Left lung (tissue), 10 donors: Measurements from ENCODE around the gene LGR4. TPM values are rescaled to one million over a fixed set of nuclear protein-coding genes. Genes with fewer than 3 reads are reported as not detected.

Experiments
- ATAC-seq: fragments of 200-7000 bp; cut with Tn5 transposase; one replicate; pipeline ENCODE4 v1.9.1; 2020; ENCODE audit warnings: moderate library complexity
- DNase-seq, 4 donors: peaks; one replicate each; pipeline ENCODE4 v3.0.0-alpha.2; 2013 to 2020
- H3K27ac ChIP-seq, 2 donors: fragments of 200-600 bp; sonication (generic) in 1 of 2; one replicate each; pipeline versions ENCODE4 v1.5.0 to v1.8.0; 2020 to 2021
- H3K27me3 ChIP-seq, 2 donors: fragments of 200-600 bp; sonication (generic) in 1 of 2; one replicate each; pipeline versions ENCODE4 v1.5.0 to v1.8.0; 2020 to 2021
- H3K36me3 ChIP-seq, 2 donors: fragments of 200-600 bp; sonication (generic) in 1 of 2; one replicate each; pipeline versions ENCODE4 v1.5.0 to v1.8.0; 2020 to 2021
- H3K4me1 ChIP-seq, 2 donors: fragments of 200-600 bp; one replicate each; pipeline ENCODE4 v1.8.0; 2021
- H3K4me3 ChIP-seq, 2 donors: fragments of 200-600 bp; sonication (generic) in 1 of 2; one replicate each; pipeline versions ENCODE4 v1.5.0 to v1.8.0; 2020 to 2021; ENCODE audit warnings: mild to moderate bottlenecking in 1 of 2
- H3K9me3 ChIP-seq, 2 donors: fragments of 200-600 bp; sonication (generic) in 1 of 2; one replicate each; pipeline versions ENCODE4 v1.5.0 to v1.8.0; 2020 to 2021
- intact Hi-C, 2 donors: fragments of 100-400 bp; cut with DNase I; formaldehyde crosslinking; loops; one replicate each; pipeline versions ENCODE4 v1.11.2 to v1.14.2; 2022
- polyA plus RNA-seq, 6 donors: library from polyadenylated mRNA; unstranded; fragments of 120-200 nt; gene quantifications; one replicate each; pipeline ENCODE4 v1.2.1, GENCODE V29; 2013; ENCODE audit not compliant: insufficient read length in 6 of 6
- total RNA-seq, 2 donors: library from RNA; stranded (reverse); fragmentation: NEBNext Ultra II Directional; extraction: Animal tissue kit (Norgen Biotek cat#: 25700); gene quantifications; one replicate each; pipeline ENCODE4 v1.2.1, GENCODE V29; 2021
- TF ChIP-seq, protein P1 (sequence below), 2 donors: fragments of 200-600 bp; sonication (generic) in 1 of 2; IDR thresholded peaks; one replicate each; pipeline versions ENCODE4 v1.5.0 to v1.8.0; 2021; ENCODE audit warnings: antibody characterized with exemption in 2 of 2
- donor health status: DM: no; HTN: yes; CAD: no.
- donor health status: DM: no; HTN: no; CAD: no.

The LGR4 gene
- total and polyA plus RNA-seq, 8 donors = 4.0 to 23.7 (median 21.7) TPM

DNA sequence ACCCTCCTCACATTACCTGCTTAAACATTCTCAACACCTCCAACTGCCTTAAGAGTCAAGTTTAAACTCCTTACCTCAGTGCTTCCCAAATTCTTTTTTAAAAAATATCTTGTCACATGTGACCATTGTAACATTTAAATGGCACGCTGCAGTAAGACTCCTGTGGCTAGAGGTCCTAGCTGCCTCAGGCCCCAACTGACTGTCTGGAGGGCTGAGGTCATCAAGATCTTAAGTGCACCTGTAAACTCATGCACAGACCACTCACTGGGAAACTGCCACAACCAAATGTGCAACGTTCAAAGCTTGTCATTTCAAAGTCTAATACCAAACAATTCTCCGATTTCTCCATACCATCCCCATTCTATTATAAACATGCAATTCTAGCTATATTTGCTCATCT lies 93.1 kb downstream of the LGR4 start:
- TF ChIP-seq, protein P1, sequence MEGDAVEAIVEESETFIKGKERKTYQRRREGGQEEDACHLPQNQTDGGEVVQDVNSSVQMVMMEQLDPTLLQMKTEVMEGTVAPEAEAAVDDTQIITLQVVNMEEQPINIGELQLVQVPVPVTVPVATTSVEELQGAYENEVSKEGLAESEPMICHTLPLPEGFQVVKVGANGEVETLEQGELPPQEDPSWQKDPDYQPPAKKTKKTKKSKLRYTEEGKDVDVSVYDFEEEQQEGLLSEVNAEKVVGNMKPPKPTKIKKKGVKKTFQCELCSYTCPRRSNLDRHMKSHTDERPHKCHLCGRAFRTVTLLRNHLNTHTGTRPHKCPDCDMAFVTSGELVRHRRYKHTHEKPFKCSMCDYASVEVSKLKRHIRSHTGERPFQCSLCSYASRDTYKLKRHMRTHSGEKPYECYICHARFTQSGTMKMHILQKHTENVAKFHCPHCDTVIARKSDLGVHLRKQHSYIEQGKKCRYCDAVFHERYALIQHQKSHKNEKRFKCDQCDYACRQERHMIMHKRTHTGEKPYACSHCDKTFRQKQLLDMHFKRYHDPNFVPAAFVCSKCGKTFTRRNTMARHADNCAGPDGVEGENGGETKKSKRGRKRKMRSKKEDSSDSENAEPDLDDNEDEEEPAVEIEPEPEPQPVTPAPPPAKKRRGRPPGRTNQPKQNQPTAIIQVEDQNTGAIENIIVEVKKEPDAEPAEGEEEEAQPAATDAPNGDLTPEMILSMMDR (IDR thresholded peaks at IDR 0.05) = no peak
- no peak overlapping the region for H3K4me3 ChIP-seq
- no peaks in the 10 kb centered on the region for H3K36me3 ChIP-seq
- DNase-seq = no peak
- H3K27ac ChIP-seq = no peak overlapping the region
- H3K4me1 ChIP-seq = no peaks in the 10 kb centered on the region
- H3K9me3 ChIP-seq = no peaks in the 10 kb centered on the region
- no peak for ATAC-seq
- H3K27me3 ChIP-seq = no peaks in the 10 kb centered on the region
- intact Hi-C loops = no loop called here

DNA sequence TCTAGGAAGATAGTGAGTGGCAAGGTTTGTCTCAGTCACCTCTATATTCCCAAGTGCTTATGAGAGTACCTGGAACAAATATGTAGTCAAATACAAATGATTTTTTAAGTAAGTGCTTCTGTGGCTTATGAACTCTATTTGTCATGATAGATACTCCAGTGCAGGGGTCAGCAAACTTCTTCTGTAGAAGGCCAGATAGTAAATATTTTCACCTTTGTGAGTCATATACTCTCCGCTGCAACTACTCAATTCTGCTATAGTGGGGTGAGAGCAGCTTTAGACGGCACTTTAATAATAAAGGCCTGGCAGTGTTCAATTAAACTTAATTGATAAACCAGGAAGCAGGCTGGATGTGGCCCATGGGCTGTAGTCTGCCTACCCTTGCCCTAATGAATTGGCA lies 97.2 kb downstream of the LGR4 start:
- H3K36me3 ChIP-seq = no peaks in the 10 kb centered on the region
- DNase-seq (no peak), ATAC-seq (no peak)
- no peaks in the 10 kb centered on the region for H3K9me3 ChIP-seq
- H3K27me3 ChIP-seq = no peaks in the 10 kb centered on the region
- intact Hi-C loops = no loop called here
- TF ChIP-seq, protein P1 (IDR thresholded peaks at IDR 0.05) = no peak
- no peak overlapping the region for H3K4me3 ChIP-seq
- H3K27ac ChIP-seq = no peak overlapping the region
- no peaks in the 10 kb centered on the region for H3K4me1 ChIP-seq

DNA sequence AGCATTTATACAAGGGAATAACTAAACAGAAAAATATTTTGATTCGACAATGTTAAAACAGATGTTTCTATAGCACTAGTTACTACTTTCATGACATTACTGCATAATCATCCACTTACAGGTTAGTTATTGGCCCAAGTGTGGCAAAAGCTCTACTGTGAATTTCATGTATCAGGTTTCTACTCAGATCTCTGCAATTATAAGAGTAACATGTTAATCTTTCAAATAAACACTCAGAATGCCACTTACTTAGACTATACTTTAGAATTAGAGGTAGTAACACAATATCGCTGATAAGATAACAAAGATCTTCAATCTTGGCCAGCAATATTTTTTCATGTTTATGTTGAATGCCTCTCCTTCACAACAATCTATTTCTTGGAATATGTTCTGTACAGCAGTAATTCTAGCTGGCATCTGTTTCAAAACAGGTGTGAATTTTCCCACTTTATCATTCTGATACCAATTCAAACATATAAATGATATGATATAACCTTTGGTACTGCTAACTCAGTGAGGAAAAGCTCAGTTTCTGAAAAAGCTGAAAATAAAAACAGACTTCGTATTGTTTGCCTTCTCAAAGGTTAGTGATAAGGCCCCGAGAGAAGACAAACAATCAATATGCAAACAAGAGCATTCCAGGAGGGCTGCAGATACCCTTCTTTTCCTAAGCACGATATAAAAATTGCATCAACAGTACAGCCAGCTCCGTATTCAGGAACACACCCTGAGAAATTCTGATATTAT lies 98.6 kb downstream of the LGR4 start:
- TF ChIP-seq, protein P1 (IDR thresholded peaks at IDR 0.05) = no peak
- H3K4me1 ChIP-seq = no peaks in the 10 kb centered on the region
- no peak for ATAC-seq

DNA sequence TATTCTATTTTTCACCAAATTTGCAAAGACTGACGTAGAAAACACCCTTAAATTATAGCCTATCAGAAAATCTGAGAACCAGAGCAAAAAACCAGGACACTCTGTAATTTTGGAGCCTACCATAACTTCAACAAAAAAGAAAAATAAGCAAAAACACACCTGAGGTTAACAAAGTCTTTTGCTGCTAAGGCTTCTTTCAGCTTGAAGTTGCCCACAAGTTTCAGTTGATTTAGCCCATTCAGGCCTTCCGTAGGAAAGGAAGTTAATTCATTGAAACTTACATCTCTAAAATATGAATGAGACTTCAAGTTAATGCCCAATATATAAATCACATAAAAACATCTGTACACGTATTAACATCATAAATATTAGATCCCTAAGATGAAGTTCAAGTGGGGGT lies 99.2 kb downstream of the LGR4 start:
- no peak for DNase-seq
- no peak overlapping the region for H3K4me3 ChIP-seq
- no peaks in the 10 kb centered on the region for H3K4me1 ChIP-seq
- H3K36me3 ChIP-seq = no peaks in the 10 kb centered on the region
- no peaks in the 10 kb centered on the region for H3K9me3 ChIP-seq
- TF ChIP-seq, protein P1 (IDR thresholded peaks at IDR 0.05) = no peak
- no peak overlapping the region for H3K27ac ChIP-seq
- no peak for ATAC-seq
- intact Hi-C loops = no loop called here
- no peaks in the 10 kb centered on the region for H3K27me3 ChIP-seq

More for the DNA sequence above, 98.6 kb downstream of the LGR4 start:
- intact Hi-C loops = no loop called here
- Histone ChIP-seq H3K27ac (no peak overlapping the region), H3K27me3 (no peaks in the 10 kb centered on the region), H3K4me3 (no peak overlapping the region), H3K36me3 (no peaks in the 10 kb centered on the region), H3K9me3 (no peaks in the 10 kb centered on the region)
- DNase-seq = no peak

DNA sequence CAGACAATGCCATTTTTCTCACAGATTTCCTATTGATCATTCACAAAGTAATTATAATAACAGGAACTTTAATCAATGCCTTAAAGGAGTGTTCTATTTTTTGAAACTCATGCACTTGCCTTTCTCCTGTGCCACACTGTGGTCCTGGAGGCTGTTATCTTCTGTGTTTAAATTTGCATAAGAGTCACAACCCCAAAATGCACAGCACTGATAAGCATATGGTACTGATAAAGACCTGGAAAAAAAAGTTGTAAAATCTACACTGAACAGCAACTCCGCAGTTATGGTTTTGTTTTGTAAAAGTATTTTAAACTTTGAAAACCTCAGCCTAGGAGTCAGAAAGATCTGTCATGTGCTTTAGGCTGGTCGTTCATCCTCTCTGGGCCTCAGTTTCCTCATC lies 100.4 kb downstream of the LGR4 start:
- H3K4me3 ChIP-seq = no peak overlapping the region
- intact Hi-C loops = no loop called here
- TF ChIP-seq, protein P1 (IDR thresholded peaks at IDR 0.05) = no peak
- H3K27me3 ChIP-seq = no peaks in the 10 kb centered on the region
- H3K9me3 ChIP-seq = no peaks in the 10 kb centered on the region
- no peaks in the 10 kb centered on the region for H3K36me3 ChIP-seq
- no peak for DNase-seq
- H3K4me1 ChIP-seq = no peaks in the 10 kb centered on the region
- no peak overlapping the region for H3K27ac ChIP-seq
- no peak for ATAC-seq
